Measurements from ENCODE around the gene ARHGEF10L.

ARHGEF10L gene

GRCh38 chr1:17642169-17642568, 102.7 kb downstream of the ARHGEF10L start:
- no peak overlapping the region for H3K27ac ChIP-seq
- TF ChIP-seq CTCF (conservative IDR thresholded peaks at IDR 0.05) (no peak), ZFX (IDR thresholded peaks at IDR 0.05) (no peak)

- no peak for TF ChIP-seq CTCF (conservative IDR thresholded peaks at IDR 0.05)
- no peak for TF ChIP-seq ZFX (IDR thresholded peaks at IDR 0.05)
- no peak overlapping the region for H3K27ac ChIP-seq
Observed at GRCh38 chr1:17642943-17643342, 103.4 kb downstream of the ARHGEF10L start.

- TF ChIP-seq ZFX (IDR thresholded peaks at IDR 0.05) (no peak), CTCF (conservative IDR thresholded peaks at IDR 0.05) (no peak)
- no peak overlapping the region for H3K27ac ChIP-seq
Observed at GRCh38 chr1:17643861-17644703, 104.6 kb downstream of the ARHGEF10L start.

- TF ChIP-seq CTCF (conservative IDR thresholded peaks at IDR 0.05) (no peak), ZFX (IDR thresholded peaks at IDR 0.05) (no peak)
- H3K27ac ChIP-seq = no peak overlapping the region
Observed at GRCh38 chr1:17645068-17645911, 105.8 kb downstream of the ARHGEF10L start.

- no peak overlapping the region for H3K27ac ChIP-seq
- TF ChIP-seq ZFX (IDR thresholded peaks at IDR 0.05) (no peak), CTCF (conservative IDR thresholded peaks at IDR 0.05) (no peak)
Observed at GRCh38 chr1:17646444-17647280, 107.2 kb downstream of the ARHGEF10L start.

GRCh38 chr1:17648457-17649145, 109.1 kb downstream of the ARHGEF10L start:
- TF ChIP-seq ZFX (IDR thresholded peaks at IDR 0.05) (no peak), CTCF (conservative IDR thresholded peaks at IDR 0.05) (no peak)
- H3K27ac ChIP-seq = no peak overlapping the region

Measured in C4-2B (cell line).